Effector memory CD4-positive, alpha-beta T cell (primary cell): ENCODE results near the gene MYL12A.

ENCODE experiments used
- DNase-seq, 3 donors: peaks; one replicate each; pipeline ENCODE4 v3.0.0-alpha.2; 2020
- H3K27ac ChIP-seq: 2 replicates; pipeline ENCODE4 v1.7.0; 2013; ENCODE audit warnings: mild to moderate bottlenecking, low read length, moderate library complexity; ENCODE audit not compliant: insufficient read depth, poor library complexity, severe bottlenecking
- H3K27me3 ChIP-seq: replicated peaks from 2 replicates; pipeline ENCODE4 v1.7.0; 2013; ENCODE audit warnings: mild to moderate bottlenecking, low read length; ENCODE audit not compliant: insufficient read depth, control insufficient read depth, poor library complexity, severe bottlenecking
- H3K36me3 ChIP-seq: 2 replicates; pipeline ENCODE4 v1.7.0; 2013; ENCODE audit warnings: mild to moderate bottlenecking, low read length, moderate library complexity; ENCODE audit not compliant: control insufficient read depth, insufficient read depth
- H3K4me1 ChIP-seq: 2 replicates; pipeline ENCODE4 v1.7.0; 2013; ENCODE audit warnings: low read length, mild to moderate bottlenecking; ENCODE audit not compliant: control insufficient read depth, insufficient read depth, poor library complexity, severe bottlenecking
- H3K4me3 ChIP-seq: 2 replicates; pipeline ENCODE4 v1.7.0; 2013; ENCODE audit warnings: low read length, low read depth, mild to moderate bottlenecking; ENCODE audit not compliant: insufficient read depth, poor library complexity, severe bottlenecking
- H3K9me3 ChIP-seq: 2 replicates; pipeline ENCODE4 v1.7.0; 2013; ENCODE audit warnings: mild to moderate bottlenecking, low read length, moderate library complexity; ENCODE audit not compliant: control insufficient read depth

MYL12A gene

DNA sequence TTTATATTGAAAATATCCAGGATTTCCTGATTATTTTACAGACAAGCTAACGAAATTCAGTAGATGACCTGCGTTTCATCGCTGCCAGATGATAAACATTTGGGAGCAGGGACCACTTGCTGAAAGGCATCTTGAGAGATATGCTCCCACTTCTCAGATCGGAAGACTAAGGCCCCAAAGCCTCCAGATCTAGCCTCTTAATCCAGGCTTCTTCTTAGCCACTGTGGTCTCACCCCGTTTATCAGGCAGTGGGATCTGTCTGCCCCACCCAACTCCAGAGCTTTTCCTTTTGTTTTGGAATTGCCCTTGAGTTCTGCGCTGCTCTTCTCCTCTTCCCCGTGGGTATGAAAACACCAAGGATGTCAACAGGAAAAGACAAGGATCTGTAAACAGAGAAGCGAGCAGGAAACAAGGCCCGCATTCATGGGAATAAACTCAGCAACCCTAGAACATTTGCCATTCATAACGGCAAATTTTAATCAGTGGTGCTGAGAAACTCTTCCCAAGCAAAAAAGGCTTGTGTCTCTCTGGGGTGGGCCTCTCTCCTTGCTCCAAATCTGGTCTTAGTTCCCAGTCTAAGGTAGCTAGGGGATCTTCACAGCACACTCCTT lies 35.8 kb downstream of the MYL12A start:
- no peak for DNase-seq
- H3K27me3 ChIP-seq, result no peaks in the 10 kb centered on the region
- H3K9me3 ChIP-seq, result no peaks in the 10 kb centered on the region
- peaks cover 3% of the 10 kb centered on the region for H3K36me3 ChIP-seq
- H3K4me3 ChIP-seq, result no peak overlapping the region
- H3K4me1 ChIP-seq, result no peaks in the 10 kb centered on the region
- H3K27ac ChIP-seq, result no peak overlapping the region

DNA sequence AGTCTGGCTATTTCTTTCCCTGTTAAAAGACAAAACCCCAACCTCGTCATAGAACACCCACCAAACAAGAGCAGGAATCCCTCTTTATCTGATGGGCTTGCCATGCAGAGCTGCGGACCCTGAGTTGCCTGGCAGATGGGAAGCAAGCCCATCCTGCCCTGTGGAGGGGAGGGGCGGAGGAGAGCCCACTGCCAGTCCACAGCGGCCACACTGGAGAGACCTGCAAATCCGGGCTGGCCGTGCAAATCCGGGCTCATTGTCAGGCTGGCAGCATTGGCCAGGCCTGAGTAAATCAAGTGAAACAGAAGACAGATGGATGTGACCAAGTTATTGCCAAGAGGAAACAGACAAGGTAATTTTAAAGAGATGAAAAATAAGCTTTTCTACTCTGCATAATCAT lies 36.3 kb downstream of the MYL12A start:
- no peaks in the 10 kb centered on the region for H3K27me3 ChIP-seq
- H3K9me3 ChIP-seq, result no peaks in the 10 kb centered on the region
- H3K27ac ChIP-seq, result no peak overlapping the region
- H3K4me3 ChIP-seq, result no peak overlapping the region
- DNase-seq, result no peak
- H3K4me1 ChIP-seq, result no peaks in the 10 kb centered on the region
- H3K36me3 ChIP-seq, result no peaks in the 10 kb centered on the region

DNA sequence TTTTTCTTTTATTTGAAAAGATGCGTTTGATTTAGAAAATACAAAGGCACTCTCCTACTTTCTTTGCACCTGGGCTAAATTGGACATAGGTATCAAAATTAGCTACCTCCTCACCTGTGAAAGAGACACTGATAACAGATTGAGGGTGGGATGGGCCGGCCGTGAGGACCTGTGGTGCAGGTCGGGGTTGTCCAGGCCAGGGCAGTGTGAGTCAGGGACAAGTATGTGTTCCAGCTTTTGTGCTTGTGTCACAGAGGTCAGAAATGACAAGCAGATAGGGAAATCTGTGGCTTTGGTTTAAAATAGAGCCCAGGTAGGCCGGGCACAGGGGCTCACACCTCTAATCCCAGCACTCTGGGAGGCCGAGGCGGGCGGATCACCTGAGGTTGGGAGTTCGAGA lies 36.9 kb downstream of the MYL12A start:
- Histone ChIP-seq H3K27ac (no peak overlapping the region), H3K4me1 (no peaks in the 10 kb centered on the region), H3K36me3 (no peaks in the 10 kb centered on the region), H3K9me3 (no peaks in the 10 kb centered on the region), H3K27me3 (no peaks in the 10 kb centered on the region), H3K4me3 (no peak overlapping the region)
- DNase-seq, result no peak

DNA sequence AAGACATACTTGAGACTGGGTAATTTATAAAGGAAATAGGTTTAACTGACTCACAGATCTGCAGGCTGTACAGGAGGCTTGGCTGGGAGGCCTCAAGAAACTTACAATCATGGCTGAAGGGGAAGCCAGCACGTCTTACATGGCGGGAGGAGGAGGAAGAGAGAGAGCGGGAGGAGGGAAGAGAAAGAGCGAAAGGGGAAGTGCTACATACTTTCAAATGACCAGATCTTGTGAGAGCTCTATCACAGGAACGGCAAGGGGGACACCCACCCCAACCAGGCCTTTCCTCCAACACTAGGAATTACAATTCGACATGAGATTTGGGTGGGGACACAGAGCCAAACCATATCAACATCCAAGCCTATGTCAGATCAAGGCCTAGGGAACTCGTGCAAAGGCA lies 38.6 kb downstream of the MYL12A start:
- Histone ChIP-seq H3K4me3 (no peak overlapping the region), H3K27me3 (no peaks in the 10 kb centered on the region), H3K4me1 (no peaks in the 10 kb centered on the region), H3K36me3 (no peaks in the 10 kb centered on the region), H3K27ac (no peak overlapping the region), H3K9me3 (no peaks in the 10 kb centered on the region)
- DNase-seq, result no peak

DNA sequence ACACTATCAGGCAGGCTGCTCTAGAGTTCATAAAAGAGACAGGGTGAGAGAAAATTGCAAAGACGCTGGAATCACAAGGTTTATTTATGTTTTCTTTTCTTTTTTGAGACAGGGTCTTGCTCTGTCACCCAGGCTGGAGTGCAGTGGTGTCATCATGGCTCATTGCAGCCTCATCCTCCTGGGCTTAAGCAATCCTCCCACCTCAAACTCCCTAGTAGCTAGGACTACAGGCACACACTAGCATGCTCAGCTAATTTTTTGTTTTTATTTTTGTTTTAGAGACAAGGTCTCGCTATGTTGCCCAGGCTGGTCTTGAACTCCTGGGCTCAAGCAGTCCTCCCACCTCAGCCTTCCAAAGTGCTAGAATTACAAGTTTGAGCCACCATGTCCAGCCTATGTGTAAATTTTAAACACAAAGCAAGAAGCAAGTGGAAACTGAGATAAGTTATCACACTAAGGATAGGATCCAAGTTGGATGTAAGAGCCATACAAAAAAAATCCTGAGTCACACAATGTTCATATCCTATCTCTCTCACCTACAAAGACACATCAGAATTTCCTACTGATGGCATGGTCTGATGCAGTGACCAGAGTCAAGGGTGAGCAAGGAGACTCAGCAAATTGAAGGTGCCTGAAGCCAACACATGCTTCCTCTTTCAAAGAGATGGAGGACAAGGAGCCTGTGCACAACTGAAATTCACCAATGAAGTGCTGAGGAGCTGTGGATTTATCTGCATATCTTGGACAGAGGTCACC lies 45.8 kb downstream of the MYL12A start:
- H3K27me3 ChIP-seq, result no peaks in the 10 kb centered on the region
- peaks cover 10% of the 10 kb centered on the region for H3K4me1 ChIP-seq
- no peak overlapping the region for H3K4me3 ChIP-seq
- no peak for DNase-seq
- no peak overlapping the region for H3K27ac ChIP-seq
- H3K36me3 ChIP-seq, result no peaks in the 10 kb centered on the region
- no peaks in the 10 kb centered on the region for H3K9me3 ChIP-seq

DNA sequence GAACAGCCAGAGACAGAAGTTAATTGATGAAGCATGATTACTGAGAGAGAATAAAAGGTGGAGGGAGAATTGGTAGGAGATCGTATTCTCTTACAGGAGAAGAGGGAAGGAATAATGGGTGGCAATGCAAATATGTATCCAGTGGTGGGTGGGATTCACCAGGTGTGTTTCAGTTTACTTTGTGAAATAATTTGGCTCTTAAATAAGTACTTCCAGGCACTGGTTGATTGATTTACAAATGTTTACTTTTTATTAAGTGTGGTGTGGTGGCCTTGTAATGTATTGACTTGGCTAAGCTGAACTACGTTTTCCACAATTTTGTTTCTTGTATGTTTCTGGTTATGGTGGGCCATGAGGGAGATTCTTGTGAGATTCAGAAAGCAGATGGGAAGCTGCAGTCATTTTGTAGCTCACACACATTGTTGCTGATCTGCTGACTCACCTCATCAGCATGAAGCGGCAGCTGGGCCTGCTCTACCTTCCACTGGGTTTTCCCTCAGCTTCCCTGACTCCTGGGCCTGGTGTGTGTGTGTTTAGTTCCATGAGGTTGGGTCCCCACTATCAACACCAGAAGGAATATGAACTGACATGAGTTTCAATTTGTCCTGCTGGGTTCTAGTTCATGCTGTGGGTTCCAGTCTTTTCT lies 47.0 kb downstream of the MYL12A start:
- H3K4me3 ChIP-seq, result no peak overlapping the region
- H3K4me1 ChIP-seq, result peaks cover 10% of the 10 kb centered on the region
- H3K27ac ChIP-seq, result no peak overlapping the region
- DNase-seq, result no peak
- no peaks in the 10 kb centered on the region for H3K27me3 ChIP-seq
- no peaks in the 10 kb centered on the region for H3K36me3 ChIP-seq
- H3K9me3 ChIP-seq, result no peaks in the 10 kb centered on the region

DNA sequence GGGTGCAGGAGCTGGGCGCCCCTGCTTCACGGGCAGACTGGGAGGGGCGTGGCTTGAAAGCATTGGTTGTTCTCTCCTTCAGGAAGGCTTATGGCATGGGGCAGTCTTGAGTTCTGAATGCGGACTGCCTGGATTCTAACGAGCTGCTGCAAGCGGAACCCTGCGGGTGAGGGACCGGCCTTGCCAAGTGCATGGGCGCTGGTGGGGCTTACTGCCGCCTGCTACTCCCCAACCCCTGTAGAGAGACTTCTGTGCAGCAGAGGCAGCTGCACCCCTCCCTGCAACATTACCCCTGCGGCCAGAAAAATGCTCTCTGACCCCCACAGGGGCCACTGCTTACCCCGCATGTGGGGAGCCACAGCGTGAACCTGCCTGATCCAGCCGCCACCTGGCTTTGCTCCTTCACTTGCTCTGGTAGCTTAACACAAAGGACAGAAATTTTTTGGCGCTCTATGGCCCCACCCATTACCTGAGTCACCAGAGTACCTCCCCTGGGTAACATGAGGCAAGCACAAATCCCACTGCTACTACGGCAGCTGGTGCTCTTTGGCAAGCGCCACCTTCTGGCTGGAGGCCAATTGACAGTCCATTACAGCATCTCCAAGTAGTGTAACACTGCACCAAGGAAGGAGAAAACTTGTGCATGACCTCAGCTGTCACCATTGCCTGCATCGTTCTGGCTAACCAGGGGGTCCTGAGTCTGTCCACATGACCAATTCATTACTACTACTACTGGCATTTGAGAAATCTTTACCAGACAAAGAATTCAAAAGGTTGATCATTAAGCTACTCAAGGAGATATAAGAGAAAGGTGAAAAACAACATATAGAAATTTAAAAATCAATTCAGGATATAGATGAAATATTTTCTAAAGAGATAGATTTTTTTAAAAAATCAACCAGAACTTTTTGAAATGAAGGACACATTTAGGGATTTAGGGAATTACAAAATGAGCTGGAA lies 49.7 kb downstream of the MYL12A start:
- Histone ChIP-seq H3K4me3 (peak overlapping the region; percentile 62), H3K36me3 (no peaks in the 10 kb centered on the region), H3K27me3 (no peaks in the 10 kb centered on the region), H3K27ac (peak overlapping the region; percentile 48), H3K9me3 (no peaks in the 10 kb centered on the region), H3K4me1 (peaks cover 10% of the 10 kb centered on the region)
- DNase-seq, result peak; percentile 76 to 88 (median 86)

DNA sequence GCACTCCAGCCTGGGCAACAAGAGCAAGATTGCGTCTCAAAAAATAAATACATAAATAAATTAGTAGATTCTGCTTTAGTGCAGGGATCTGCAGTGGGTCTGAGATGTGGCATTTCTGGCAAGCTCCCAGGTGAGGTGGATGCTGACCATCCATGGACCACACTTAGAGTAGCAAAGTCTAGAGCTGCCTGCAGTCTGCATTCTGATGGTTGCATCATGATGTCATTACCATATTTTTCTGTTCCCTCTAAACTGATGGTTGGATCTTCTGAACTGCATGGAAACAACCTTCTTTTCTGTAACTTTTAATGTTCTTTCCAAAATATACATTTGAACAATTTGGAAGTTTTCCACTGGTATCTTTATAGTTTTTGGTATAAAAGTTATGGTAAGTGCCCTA lies 57.2 kb downstream of the MYL12A start:
- Histone ChIP-seq H3K27me3 (no peaks in the 10 kb centered on the region), H3K27ac (peak overlapping the region; percentile 7), H3K36me3 (no peaks in the 10 kb centered on the region), H3K4me3 (no peak overlapping the region), H3K9me3 (no peaks in the 10 kb centered on the region), H3K4me1 (no peaks in the 10 kb centered on the region)
- no peak for DNase-seq

DNA sequence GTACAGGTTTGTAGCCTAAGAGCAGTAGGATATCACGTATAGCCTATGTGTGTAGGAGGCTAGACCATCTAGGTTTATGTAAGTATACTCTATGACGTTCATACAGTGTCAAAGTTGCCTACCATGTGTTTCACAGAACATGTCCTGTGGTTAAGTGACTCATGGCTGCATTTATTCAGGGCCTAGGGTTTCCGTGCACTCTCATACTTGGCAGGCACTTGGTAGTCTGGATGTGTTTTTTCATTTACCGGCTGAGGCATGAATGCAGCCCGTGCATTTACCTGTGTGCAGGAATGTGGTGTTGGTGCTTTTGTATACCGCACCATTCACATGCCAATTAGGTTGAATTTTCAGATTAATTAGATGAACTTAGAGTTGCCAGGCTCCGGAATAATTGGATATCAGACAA lies 57.8 kb downstream of the MYL12A start:
- Histone ChIP-seq H3K27ac (peak overlapping the region; percentile 17), H3K27me3 (no peaks in the 10 kb centered on the region), H3K36me3 (no peaks in the 10 kb centered on the region), H3K4me1 (no peaks in the 10 kb centered on the region), H3K9me3 (no peaks in the 10 kb centered on the region), H3K4me3 (no peak overlapping the region)
- peak; percentile 35 to 52 (median 36) for DNase-seq
